ENCODE measurements around the gene PIGC.

PIGC gene

DNA sequence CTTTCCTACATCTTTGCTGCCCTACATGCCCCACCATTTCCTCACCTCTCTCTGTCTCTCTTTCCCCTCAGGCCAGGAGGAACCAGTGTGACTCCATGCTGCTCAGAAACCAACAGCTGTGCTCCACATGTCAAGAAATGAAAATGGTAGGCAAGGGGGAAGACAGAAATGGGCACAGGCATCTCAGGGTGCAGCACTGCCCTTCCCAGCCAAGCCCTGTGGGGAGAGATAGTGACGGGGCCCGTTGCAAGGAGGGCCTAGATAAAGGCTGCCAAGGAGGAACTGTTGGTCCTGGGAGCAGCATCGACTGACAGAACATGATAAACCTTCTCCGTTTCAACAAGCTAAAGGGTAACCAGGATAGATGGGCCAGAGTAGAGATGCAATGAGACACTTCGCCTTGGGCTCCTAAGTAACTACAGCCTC is 12.5 kb upstream of the PIGC start:
- DNase-seq (ENCODE audit: insufficient read length, low spot score) (no peak), FAIRE-seq (no peak)

DNA sequence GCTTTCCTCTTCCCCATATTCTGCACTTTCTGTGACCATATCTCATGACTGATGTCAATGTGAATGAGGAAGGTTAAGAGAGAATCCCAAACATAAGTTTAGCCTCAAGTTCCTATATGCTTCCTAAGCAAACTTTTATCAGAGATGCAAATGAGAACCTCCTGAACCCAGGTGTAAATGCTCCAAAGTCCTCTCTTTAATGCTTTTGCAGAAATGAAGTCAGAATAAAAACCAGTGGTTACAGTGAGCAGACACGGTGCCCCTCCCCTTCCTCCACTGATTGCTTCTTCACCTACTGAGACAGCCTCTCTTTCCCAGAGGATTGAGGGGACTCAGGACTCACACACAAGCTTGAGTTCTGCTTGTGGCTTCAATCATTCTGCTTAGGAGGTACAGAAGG is 11.6 kb upstream of the PIGC start:
- TF ChIP-seq, protein P1, sequence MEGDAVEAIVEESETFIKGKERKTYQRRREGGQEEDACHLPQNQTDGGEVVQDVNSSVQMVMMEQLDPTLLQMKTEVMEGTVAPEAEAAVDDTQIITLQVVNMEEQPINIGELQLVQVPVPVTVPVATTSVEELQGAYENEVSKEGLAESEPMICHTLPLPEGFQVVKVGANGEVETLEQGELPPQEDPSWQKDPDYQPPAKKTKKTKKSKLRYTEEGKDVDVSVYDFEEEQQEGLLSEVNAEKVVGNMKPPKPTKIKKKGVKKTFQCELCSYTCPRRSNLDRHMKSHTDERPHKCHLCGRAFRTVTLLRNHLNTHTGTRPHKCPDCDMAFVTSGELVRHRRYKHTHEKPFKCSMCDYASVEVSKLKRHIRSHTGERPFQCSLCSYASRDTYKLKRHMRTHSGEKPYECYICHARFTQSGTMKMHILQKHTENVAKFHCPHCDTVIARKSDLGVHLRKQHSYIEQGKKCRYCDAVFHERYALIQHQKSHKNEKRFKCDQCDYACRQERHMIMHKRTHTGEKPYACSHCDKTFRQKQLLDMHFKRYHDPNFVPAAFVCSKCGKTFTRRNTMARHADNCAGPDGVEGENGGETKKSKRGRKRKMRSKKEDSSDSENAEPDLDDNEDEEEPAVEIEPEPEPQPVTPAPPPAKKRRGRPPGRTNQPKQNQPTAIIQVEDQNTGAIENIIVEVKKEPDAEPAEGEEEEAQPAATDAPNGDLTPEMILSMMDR (IDR thresholded peaks at IDR 0.05; ENCODE audit: insufficient read depth, missing control alignments) = no peak
- FAIRE-seq (no peak), DNase-seq (ENCODE audit: insufficient read length, low spot score) (no peak)

More for the DNA sequence above, 12.5 kb upstream of the PIGC start:
- TF ChIP-seq, protein P1 (IDR thresholded peaks at IDR 0.05; ENCODE audit: insufficient read depth, missing control alignments) = no peak

DNA sequence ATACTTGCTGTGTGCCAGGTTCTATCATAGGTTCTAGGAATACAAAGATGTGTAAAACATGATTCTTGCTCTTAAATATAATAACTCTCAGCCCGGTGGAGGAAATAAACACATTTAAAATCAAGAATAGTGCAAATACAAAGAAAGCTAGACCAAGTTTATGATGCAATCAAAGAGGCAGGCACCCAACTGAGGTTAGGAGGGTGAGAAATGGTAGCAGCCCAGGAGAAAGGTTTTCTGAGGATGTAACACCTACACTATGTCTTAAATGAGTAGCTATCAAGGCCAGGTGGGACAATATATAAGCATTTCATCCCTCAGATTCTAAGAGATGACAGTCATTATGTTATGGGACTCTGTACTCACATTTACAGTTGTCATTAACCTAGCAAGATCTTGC is 9.7 kb upstream of the PIGC start:
- FAIRE-seq (no peak), DNase-seq (ENCODE audit: insufficient read length, low spot score) (no peak)
- TF ChIP-seq, protein P1 (IDR thresholded peaks at IDR 0.05; ENCODE audit: insufficient read depth, missing control alignments) = no peak

DNA sequence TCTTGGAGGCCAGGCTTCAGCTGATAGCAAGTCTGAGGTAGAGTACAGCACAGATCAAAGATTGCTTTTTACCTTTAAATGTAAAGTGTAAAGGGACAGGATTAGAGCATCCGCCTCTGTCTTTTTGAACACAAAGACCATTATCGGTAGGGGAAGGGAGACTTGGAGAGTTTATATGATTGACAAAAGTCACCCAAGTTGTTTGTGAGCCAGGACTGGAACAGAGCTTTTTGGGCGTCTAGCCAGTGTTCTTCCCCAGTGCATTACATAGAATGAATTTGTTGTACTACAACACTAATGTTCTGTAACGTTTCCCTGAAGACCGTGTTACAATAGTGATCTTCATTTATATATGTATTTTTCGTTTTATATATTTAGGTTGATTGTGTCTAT is 9.3 kb upstream of the PIGC start:
- no peak for DNase-seq (ENCODE audit: insufficient read length, low spot score)
- no peak for FAIRE-seq

DNA sequence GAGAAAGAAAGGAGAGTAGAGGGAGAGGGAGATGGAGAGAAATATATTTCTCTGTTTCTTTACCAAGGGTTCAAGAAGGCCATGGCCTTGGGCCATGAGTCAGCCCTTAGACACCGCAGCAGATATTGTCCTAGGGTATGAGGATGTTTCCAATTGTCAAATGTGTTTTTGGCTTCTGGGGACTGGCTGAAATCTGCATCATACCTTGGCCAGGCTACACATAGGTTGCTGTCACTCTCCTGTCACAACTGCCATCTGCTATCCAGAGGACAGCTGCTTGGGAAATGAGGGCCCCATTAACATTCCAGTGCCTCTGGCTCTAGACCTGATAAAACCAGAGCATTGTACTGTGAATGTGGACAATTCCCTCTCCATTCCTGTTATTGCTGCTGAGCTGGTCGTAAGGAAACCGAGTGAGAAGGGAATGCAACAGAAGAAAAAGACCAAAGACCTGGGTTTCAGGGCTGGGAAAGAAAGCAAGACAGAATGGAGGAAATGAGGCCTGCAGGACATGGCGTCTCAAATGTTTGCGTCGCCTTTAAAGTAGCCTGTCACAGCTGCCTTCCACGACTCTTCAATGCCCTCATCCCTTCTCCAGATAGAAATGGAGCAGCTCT is 8.8 kb upstream of the PIGC start:
- no peak for FAIRE-seq
- TF ChIP-seq, protein P1 (IDR thresholded peaks at IDR 0.05; ENCODE audit: insufficient read depth, missing control alignments) = no peak
- DNase-seq (ENCODE audit: insufficient read length, low spot score) = no peak

More for the DNA sequence above, 9.3 kb upstream of the PIGC start:
- TF ChIP-seq, protein P1 (IDR thresholded peaks at IDR 0.05; ENCODE audit: insufficient read depth, missing control alignments) = no peak

DNA sequence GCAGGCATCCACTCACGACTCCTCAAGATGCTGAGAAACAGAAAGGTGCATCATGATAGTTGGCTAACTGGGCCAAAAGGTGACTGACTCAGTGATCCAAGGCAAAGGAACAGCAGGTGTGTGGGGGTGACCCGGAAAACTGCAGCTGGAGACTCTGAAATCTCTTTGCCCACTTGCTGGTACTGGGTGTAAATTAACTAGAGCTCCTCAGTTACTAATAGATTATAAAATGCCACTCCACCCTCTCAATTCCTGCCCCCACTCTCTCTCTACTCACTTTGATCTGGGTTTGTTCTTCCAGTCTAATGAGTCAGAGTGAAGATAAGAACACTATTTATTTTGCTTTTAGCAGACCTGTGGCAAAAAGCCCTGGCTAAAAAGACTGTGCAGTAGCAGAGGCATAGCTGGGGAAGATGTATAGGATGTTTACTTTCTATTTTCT is 7.2 kb upstream of the PIGC start:
- no peak for FAIRE-seq
- TF ChIP-seq, protein P1 (IDR thresholded peaks at IDR 0.05; ENCODE audit: insufficient read depth, missing control alignments) = no peak
- no peak for DNase-seq (ENCODE audit: insufficient read length, low spot score)

DNA sequence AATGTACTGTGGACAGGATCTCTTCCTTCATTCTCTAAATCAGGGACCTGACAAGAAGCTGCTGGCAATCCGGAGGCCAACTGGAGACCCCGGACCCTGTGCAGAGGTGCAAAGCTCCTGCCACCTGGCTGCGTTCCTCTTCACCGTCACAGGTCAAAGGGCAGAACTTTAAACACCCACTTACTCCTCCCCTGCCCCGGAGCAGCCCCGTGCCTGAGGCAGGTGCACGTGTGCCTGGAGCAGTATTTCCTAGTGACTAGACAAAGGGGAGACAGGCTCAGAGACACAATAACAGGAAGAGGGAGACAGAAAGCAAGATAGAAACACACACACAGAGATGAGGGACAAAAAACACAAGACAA is 6.6 kb upstream of the PIGC start:
- DNase-seq (ENCODE audit: insufficient read length, low spot score) (no peak), FAIRE-seq (no peak)
- TF ChIP-seq, protein P1 (IDR thresholded peaks at IDR 0.05; ENCODE audit: insufficient read depth, missing control alignments) = no peak

Measured in D721Med (cell line).